Measurements from ENCODE around the gene ELOVL3.

DNA sequence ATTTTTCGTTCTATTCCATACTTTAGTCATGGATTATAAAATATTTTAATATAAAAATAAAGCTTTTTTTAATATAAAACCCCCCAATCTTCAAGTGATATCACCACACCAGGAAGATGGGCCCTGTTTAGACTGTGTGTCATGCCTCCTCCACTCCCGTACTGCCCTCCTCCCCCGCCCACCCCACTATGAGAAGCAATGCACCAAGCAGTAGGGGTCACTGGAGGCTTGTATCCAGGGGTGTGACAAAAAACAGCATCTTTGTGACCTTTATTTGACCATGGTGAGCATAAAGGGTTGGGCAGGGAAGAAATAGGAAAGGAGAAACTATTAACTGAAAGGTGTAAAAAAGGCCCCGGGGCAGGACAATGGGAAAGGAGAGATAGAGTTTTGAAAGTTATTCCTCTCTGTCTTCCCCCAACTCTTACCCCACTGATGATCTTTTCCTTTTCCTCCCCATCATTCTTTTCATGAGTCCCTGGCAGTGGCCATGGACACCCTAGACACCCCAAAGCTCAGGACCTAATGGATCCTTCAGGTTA lies 11.7 kb downstream of the ELOVL3 start:
- TF ChIP-seq, protein P1, sequence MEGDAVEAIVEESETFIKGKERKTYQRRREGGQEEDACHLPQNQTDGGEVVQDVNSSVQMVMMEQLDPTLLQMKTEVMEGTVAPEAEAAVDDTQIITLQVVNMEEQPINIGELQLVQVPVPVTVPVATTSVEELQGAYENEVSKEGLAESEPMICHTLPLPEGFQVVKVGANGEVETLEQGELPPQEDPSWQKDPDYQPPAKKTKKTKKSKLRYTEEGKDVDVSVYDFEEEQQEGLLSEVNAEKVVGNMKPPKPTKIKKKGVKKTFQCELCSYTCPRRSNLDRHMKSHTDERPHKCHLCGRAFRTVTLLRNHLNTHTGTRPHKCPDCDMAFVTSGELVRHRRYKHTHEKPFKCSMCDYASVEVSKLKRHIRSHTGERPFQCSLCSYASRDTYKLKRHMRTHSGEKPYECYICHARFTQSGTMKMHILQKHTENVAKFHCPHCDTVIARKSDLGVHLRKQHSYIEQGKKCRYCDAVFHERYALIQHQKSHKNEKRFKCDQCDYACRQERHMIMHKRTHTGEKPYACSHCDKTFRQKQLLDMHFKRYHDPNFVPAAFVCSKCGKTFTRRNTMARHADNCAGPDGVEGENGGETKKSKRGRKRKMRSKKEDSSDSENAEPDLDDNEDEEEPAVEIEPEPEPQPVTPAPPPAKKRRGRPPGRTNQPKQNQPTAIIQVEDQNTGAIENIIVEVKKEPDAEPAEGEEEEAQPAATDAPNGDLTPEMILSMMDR (conservative IDR thresholded peaks at IDR 0.05 in 1 of 2, IDR thresholded peaks at IDR 0.05 in 1 of 2; ENCODE audit: extremely low read depth in 1 of 2, insufficient read depth in 1 of 2, low read depth in 1 of 2, low read length in 2 of 2): no peak
- no peak for TF ChIP-seq EZH2 (IDR thresholded peaks at IDR 0.05; ENCODE audit: borderline replicate concordance, low read length)
